Measurements from ENCODE around the gene CRB3.

Gene CRB3

GRCh38 chr19:6433165-6433564, 30.9 kb upstream of the CRB3 start:
- DNase-seq (ENCODE audit: low read depth) = no peak

- no peak for DNase-seq (ENCODE audit: low read depth)
Observed at GRCh38 chr19:6433663-6434062, 30.4 kb upstream of the CRB3 start, which contains the start of gene SLC25A41. Gene SLC25A41, minus strand, starts transcription at chr19:6433763. Its CDS starts 70 bp downstream, at chr19:6433693.

- no peak for DNase-seq (ENCODE audit: low read depth)
Observed at GRCh38 chr19:6439743-6440142, 24.3 kb upstream of the CRB3 start.

GRCh38 chr19:6440905-6441304, 23.2 kb upstream of the CRB3 start:
- no peak for DNase-seq (ENCODE audit: low read depth)

- DNase-seq (ENCODE audit: low read depth) = no peak
Observed at GRCh38 chr19:6442087-6442688, 21.9 kb upstream of the CRB3 start.

- no peak for DNase-seq (ENCODE audit: low read depth)
Observed at GRCh38 chr19:6443986-6444385, 20.1 kb upstream of the CRB3 start.

- DNase-seq (ENCODE audit: low read depth) = no peak
Observed at GRCh38 chr19:6446452-6446851, 17.6 kb upstream of the CRB3 start.

- no peak for DNase-seq (ENCODE audit: low read depth)
Observed at GRCh38 chr19:6448045-6448444, 16.0 kb upstream of the CRB3 start.

- DNase-seq (ENCODE audit: low read depth) = no peak
Observed at GRCh38 chr19:6450166-6450565, 13.9 kb upstream of the CRB3 start.

- no peak for DNase-seq (ENCODE audit: low read depth)
Observed at GRCh38 chr19:6451583-6452222, 12.4 kb upstream of the CRB3 start.

- no peak for DNase-seq (ENCODE audit: low read depth)
Observed at GRCh38 chr19:6452223-6452614, 11.9 kb upstream of the CRB3 start.

GRCh38 chr19:6452899-6453298, 11.2 kb upstream of the CRB3 start:
- no peak for DNase-seq (ENCODE audit: low read depth)

GRCh38 chr19:6453951-6454565, 10.0 kb upstream of the CRB3 start:
- no peak for DNase-seq (ENCODE audit: low read depth)

GRCh38 chr19:6455924-6456323, 8.1 kb upstream of the CRB3 start:
- no peak for DNase-seq (ENCODE audit: low read depth)

- DNase-seq (ENCODE audit: low read depth) = no peak
Observed at GRCh38 chr19:6457958-6458694, 5.9 kb upstream of the CRB3 start.

- no peak for DNase-seq (ENCODE audit: low read depth)
Observed at GRCh38 chr19:6458695-6459261, 5.3 kb upstream of the CRB3 start.

GRCh38 chr19:6459262-6460098, 4.6 kb upstream of the CRB3 start, which contains the start of gene SLC25A23:
Gene SLC25A23, minus strand, starts transcription at chr19:6459792. Its CDS starts 164 bp downstream, at chr19:6459628.
- no peak for DNase-seq (ENCODE audit: low read depth)

- peak; percentile 89 for DNase-seq (ENCODE audit: low read depth)
Observed at GRCh38 chr19:6460099-6460884, 3.8 kb upstream of the CRB3 start.

- no peak for DNase-seq (ENCODE audit: low read depth)
Observed at GRCh38 chr19:6465006-6465405, 935 bp downstream of the CRB3 start.

- DNase-seq (ENCODE audit: low read depth) = no peak
Observed at GRCh38 chr19:6465663-6466062, 1.6 kb downstream of the CRB3 start.
